ENCODE measurements around the gene TDRD9. TPM values are rescaled to one million over a fixed set of nuclear protein-coding genes. Genes with fewer than 3 reads are reported as not detected.

Gene TDRD9
- total RNA-seq, 1 experiment from 2014 or later, result not detected

DNA sequence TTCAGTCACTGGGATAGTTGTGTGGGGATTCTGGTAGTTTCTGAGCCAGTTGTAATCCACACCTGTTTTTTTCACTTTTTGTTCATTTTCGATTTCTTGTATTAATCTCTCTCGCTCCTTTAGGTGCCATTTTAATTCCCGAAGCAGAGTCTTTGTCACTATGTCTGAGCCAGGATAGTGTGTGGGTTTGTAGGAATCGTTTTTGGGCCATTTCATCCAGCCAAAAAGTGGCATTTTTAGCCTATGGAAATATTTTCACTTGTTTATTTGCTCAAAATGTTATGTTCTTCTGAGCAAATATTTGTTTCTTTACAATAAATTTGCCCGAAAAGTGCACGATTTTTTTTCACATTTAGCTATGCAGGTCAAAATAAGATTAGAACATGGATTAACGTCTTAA, 13.2 kb downstream of the TDRD9 start:
- Histone ChIP-seq H3K4me3 (ENCODE audit: low read depth, low read length, poor library complexity, severe bottlenecking) (no peak overlapping the region), H3K27ac (ENCODE audit: low read depth, low read length, poor library complexity, severe bottlenecking) (no peak overlapping the region), H3K4me1 (ENCODE audit: insufficient read depth, low read length, poor library complexity, severe bottlenecking) (no peaks in the 10 kb centered on the region), H3K36me3 (ENCODE audit: insufficient read depth, low read length, poor library complexity, severe bottlenecking) (no peaks in the 10 kb centered on the region), H3K27me3 (replicated peaks; ENCODE audit: insufficient read depth, low read depth, low read length, poor library complexity) (peaks cover 46% of the 10 kb centered on the region), H3K9me3 (ENCODE audit: low read depth, low read length, poor library complexity, severe bottlenecking) (peaks cover under 1% of the 10 kb centered on the region)
- POLR2A ChIA-PET (ENCODE audit: low non-redundant PET), result no interaction called here
- TF ChIP-seq EZH2 (IDR thresholded peaks at IDR 0.05; ENCODE audit: borderline replicate concordance, low read depth, low read length, poor library complexity, severe bottlenecking) (no peak), CTCF (conservative IDR thresholded peaks at IDR 0.05; ENCODE audit: low read depth, low read length) (no peak)
- BruUV-seq (replicated peaks), result no TSS peak
- no peak for DNase-seq (ENCODE audit: low spot score)
- intact Hi-C loops (cut with micrococcal nuclease; ENCODE audit: unreplicated experiment), result no loop called here
- CTCF ChIA-PET, result no interaction called here

- no peaks in the 10 kb centered on the region for H3K4me1 ChIP-seq (ENCODE audit: insufficient read depth, low read length, poor library complexity, severe bottlenecking)
- TF ChIP-seq EZH2 (IDR thresholded peaks at IDR 0.05; ENCODE audit: borderline replicate concordance, low read depth, low read length, poor library complexity, severe bottlenecking), result no peak
- no peak for TF ChIP-seq CTCF (conservative IDR thresholded peaks at IDR 0.05; ENCODE audit: low read depth, low read length)
- intact Hi-C loops (cut with micrococcal nuclease; ENCODE audit: unreplicated experiment), result no loop called here
- POLR2A ChIA-PET (ENCODE audit: low non-redundant PET), result no interaction called here
- no peak within 1 kb of the TSS for H3K27ac ChIP-seq (ENCODE audit: low read depth, low read length, poor library complexity, severe bottlenecking)
- H3K36me3 ChIP-seq (ENCODE audit: insufficient read depth, low read length, poor library complexity, severe bottlenecking), result no peaks in the 10 kb centered on the region
- peaks cover 8% of the 10 kb centered on the region for H3K9me3 ChIP-seq (ENCODE audit: low read depth, low read length, poor library complexity, severe bottlenecking)
- no peak for DNase-seq (ENCODE audit: low spot score)
- peaks cover 46% of the 10 kb centered on the region for H3K27me3 ChIP-seq (replicated peaks; ENCODE audit: insufficient read depth, low read depth, low read length, poor library complexity)
- no TSS peak for BruUV-seq (replicated peaks)
- no peak within 1 kb of the TSS for H3K4me3 ChIP-seq (ENCODE audit: low read depth, low read length, poor library complexity, severe bottlenecking)
- CTCF ChIA-PET, result interaction anchor here (0.7 kb wide), 1 partner anchor 9 kb away, joined by 4 read pairs; no protein-coding TSS in a partner anchor
Measured at GRCh38 chr14:103941973-103942736, 13.9 kb downstream of the TDRD9 start, which contains the start of gene RD3L. Gene RD3L, minus strand, starts transcription at chr14:103942529. Its CDS starts 834 bp downstream, at chr14:103941695.

- no peak overlapping the region for H3K27ac ChIP-seq (ENCODE audit: low read depth, low read length, poor library complexity, severe bottlenecking)
- H3K4me3 ChIP-seq (ENCODE audit: low read depth, low read length, poor library complexity, severe bottlenecking), result no peak overlapping the region
- CTCF ChIA-PET, result no interaction called here
- peaks cover 41% of the 10 kb centered on the region for H3K27me3 ChIP-seq (replicated peaks; ENCODE audit: insufficient read depth, low read depth, low read length, poor library complexity)
- intact Hi-C loops (cut with micrococcal nuclease; ENCODE audit: unreplicated experiment), result no loop called here
- POLR2A ChIA-PET (ENCODE audit: low non-redundant PET), result no interaction called here
- H3K36me3 ChIP-seq (ENCODE audit: insufficient read depth, low read length, poor library complexity, severe bottlenecking), result no peaks in the 10 kb centered on the region
- no peaks in the 10 kb centered on the region for H3K4me1 ChIP-seq (ENCODE audit: insufficient read depth, low read length, poor library complexity, severe bottlenecking)
- no peak for DNase-seq (ENCODE audit: low spot score)
- peaks cover 8% of the 10 kb centered on the region for H3K9me3 ChIP-seq (ENCODE audit: low read depth, low read length, poor library complexity, severe bottlenecking)
- no TSS peak for BruUV-seq (replicated peaks)
- TF ChIP-seq CTCF (conservative IDR thresholded peaks at IDR 0.05; ENCODE audit: low read depth, low read length) (no peak), EZH2 (IDR thresholded peaks at IDR 0.05; ENCODE audit: borderline replicate concordance, low read depth, low read length, poor library complexity, severe bottlenecking) (no peak)
Measured at GRCh38 chr14:103943673-103944072, 15.4 kb downstream of the TDRD9 start.
